ENCODE results near the gene PRDM16.

PRDM16 gene

DNA sequence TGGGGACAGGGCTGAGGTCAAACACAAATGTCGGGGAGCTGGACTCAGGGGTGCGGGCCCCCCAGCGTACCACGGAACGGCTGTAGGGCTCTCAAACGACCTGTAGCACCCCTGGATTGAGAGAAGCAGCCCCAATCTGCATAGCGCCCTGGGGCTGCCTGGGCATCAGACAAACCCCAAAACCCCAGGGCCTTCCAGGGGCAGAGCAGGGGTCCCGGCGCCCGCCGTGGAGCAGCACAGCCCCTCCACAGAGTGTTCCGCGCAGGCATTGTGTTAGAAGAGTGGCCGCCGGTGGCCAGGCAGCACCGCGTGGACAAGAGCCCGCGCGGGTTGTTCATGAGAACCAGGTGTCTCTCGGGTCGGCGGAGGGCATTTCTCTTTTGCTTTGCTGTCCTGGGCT lies 321.3 kb downstream of the PRDM16 start:
- DNase-seq: no peak

DNA sequence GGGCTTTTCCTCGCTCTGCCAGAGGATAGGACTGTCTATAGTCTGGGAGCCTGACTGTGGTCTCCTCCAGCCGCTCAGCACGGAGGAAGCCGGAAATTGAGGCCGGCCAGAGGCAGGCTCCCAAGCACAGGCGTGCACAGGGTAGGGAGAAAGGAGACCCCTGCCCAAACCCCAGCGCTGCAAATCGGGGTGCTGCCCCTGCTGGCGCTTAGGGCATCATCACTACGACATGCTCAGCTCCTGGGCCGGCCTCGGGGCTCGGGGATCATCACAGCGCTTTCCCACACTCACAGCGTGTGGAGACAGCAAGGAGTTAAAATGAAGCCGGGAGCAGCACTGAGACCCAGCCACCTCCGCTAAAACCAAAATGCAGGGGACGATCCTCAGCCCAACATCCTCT lies 322.7 kb downstream of the PRDM16 start:
- no peak for DNase-seq

DNA sequence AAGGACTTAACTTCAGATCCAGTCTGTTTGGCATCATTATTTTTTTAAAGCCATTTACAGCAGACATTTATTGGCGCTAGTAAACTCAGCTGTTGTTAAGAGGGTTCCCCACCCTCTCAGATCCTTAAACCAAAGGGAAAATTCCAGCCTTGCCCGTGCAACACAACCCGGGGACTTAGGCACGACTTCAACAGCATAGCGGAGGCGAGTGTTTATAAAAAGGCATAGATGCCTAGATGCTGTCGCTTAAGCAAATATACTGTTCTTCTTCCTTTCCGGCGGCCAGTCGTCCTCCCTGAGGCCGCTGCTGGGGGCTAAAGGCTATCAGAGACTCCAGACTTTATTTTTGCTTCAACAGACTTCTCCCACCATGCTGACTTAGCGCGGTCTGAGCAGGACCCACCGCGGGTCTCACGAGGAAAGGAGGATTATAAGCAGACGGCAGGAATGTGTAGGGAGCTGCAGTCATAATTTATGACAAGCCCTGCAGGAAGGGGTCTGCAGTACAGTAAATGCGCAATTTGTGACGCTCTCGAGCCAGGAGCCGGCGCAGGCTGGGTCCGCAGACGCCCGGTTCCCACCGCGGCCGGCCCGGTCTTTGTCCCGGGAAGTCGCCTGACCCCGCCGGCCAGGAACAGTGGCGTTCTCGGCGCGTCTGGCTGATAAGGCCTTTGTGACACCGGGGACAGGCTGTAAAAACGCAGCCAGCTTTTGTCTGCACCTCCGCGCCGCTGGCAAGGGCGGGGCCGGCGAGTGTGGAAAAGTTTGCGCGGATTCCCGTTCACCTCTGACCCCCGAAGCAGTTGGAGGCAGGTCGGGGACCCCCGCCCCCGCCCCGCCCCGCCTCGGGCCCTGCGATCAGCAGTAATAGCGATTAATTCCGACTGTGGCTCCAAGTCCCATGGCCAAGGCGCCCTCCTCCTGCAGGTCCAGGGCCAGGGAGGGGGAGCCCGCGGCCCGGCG lies 324.3 kb downstream of the PRDM16 start:
- no peak for DNase-seq

DNA sequence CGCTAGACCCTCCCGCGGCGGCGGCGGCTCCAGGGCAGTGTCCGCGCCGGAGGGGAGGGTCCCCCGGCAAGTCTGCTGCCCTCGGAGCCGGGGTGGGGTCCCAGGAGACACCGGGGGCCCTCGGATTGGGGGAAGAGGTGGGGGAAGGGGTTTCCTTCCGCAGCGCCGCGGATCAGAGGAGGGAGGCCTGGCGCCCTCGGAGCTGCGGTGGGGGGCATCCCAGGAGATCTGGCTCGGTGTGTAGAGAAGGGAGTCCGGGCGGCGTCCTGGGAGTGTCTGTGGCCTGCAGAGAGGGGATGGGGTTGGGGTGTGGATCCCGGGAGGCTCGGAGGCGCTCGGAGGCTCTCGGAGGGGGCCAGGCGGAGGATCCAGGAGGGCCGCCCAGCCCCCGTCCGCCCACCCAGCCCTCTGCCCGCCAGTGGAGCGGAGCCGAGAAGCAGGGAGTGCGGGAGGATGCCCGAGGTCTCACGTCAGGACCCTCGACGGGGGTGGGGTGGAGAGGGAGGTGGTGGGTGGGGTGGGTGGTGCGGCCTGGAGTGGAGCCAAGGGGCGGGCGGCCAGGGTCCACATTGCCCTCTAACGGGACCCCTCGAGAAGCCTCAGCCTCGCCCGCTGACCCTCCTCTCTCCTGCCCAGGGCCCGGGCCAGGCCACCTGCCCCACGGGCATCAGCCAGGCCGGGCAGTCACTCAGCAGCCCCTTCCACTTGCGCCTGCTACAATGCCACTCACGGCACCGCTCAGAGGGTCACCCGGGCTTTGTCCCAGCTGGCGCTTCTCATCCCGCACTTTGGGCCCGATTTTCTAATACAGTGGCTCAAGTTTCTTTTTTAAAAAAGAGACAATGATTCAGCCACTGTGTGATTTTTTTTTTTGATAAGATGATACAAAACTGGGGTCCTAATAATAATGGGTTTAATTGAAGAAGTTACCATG lies 325.3 kb downstream of the PRDM16 start:
- no peak for DNase-seq

DNA sequence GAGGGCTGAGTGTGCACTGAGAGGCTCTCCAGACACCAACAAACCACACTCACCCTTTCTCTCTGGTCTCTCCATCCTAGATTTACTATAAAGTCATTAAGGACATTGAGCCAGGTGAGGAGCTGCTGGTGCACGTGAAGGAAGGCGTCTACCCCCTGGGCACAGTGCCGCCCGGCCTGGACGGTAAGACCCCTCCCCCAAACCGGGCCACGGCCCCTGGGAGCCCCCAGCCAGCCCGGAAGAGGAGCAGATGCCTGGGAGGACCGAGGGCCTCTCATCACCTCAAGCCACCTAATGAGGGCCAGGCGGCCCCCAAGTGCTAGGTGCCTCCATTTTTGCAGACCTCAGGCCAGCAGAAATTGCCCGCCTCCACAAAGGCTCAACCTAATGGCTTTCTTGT lies 327.4 kb downstream of the PRDM16 start:
- no peak for DNase-seq

DNA sequence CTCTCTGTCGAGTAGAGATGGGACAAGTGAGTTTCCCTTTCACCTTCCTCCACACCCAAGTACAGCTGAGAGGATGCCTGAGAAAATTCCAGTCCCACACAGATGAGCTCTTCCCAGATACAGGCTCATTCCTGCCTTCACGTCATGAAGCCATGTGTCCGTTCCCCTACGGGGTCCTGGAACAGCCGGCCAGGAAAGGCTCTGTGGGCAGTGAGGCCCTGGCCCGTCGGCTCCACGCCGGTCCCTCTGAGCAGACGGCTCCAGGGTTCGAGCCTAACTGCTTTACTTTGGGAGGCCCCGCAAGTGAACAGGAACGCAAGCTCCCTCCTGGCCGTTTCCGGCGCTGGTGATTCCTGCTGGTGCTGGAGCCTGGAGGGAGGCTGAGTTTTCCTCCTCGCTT lies 328.3 kb downstream of the PRDM16 start:
- no peak for DNase-seq

DNA sequence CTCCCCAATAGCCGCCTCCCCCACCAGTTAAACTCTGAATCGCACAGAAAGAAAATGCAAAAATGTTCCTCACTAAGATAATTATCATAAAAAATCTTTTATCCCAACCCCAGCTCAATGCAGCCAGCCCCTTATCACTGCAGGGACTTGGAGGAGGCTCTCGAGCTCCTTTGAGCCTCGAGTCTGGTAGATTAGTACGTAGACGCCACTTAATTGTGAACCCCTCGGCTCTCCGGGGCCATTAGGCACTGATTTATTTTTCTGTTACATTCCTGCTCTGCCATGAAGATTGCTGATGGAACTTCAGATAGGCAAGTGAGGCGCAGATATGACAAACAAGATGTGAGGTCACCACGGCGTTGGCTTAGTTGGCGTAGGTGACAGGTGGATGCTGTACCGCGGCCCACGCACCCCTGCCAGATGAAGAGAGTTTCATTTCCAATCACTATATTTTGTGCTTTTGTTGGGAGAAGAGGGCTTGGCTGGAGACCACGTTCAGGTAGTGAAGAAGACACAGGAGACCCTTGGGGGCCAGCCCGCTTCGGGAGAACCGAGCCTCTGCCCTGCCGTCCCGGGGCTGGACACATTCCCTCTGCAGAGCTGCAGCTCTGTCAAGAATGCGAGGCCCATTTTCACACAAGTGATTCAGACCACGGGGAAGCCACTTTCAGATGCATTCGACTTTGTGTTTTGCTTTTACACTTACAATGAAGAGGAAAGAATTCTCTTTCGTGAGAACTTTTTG lies 329.6 kb downstream of the PRDM16 start:
- no peak for DNase-seq

DNA sequence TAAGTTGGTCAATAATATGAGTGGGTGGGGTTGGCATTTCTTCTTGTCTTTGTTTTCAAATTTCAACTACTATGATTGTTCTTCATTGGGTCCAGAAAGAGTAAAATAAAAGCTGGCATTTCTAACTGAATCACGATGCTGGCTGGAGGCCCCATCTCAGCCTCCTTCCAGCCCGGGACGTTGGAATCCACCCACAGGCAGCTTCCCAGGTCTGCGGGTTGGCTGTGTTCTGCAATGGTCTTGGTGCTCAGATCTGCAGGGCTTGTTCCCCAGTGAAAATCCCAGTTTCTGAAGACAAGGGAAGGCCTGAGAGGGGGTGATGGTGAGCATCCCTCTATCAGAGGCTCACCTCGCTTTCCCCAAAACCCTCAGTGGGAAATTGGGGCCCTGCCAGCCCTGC lies 330.7 kb downstream of the PRDM16 start:
- DNase-seq: no peak

DNA sequence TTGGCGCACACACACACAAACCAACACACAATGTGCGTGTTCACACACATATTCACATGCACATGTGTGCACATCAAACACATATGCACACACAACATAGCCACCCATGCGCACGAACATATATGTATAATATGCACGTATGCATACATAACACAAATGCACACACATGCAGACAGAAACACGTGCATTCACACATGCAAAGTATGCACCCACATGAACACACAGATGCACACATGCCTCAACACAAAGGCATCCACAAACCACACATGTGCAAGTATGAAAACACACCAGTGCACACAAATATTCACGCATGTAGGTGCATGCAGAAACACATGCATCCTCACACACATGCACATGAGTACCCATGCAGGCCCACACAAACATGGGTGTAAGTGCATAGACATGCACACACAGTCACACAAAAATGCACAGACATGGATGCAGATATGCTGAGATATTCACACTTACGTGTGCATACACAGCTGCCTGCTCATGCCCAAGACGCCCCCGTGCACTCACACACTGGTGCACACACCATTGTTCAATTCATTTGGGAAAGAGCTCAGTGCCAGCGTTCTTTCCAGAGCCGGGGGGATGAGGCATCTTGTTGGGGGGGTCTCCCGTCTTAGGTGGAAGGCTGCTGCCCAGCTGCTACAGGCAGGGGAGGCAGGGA lies 332.7 kb downstream of the PRDM16 start:
- no peak for DNase-seq

DNA sequence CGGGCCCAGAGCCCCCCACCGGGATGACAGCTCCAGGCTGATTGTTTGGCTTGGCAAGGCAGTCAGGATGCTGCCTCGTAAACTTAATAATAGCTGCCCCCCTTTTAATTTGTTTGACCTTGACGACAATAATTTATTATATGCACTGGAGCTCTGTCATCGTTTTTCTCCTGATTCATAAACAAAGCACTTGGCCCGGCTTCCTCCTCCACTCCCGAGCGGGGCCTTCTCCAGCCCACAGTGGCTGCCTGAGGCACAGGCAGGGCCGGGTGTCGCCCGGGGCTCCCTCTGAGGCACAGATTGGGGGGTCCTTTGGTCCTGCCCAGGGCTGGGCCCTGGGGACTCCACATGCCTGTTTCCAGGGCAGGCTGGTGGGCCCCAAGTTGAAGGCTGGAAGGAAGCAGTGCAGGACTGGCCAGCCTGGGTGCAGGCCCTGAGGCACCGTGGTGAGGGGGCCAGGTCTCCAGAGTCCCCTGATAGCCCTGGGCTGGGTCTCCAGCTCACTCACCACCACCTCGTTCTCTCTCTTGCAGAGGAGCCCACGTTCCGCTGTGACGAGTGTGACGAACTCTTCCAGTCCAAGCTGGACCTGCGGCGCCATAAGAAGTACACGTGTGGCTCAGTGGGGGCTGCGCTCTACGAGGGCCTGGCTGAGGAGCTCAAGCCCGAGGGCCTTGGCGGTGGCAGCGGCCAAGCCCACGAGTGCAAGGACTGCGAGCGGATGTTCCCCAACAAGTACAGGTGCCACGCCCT lies 333.4 kb downstream of the PRDM16 start:
- DNase-seq: no peak

DNA sequence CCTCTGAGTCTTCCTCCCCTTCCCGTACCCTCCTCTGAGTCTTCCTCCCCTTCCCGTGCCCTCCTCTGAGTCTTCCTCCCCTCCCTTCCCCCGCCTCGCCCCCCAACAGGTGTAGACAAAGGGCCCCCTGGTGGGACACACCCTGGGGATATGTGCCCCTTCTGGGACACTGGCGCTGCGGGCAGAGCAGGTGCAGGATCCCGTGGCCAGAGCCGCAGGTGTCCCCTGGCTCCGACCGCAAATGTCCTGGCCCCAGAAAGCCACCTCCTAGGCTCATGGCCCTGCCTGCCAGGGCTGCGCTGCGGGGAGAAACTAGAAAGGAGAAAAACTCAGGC lies 334.0 kb downstream of the PRDM16 start:
- DNase-seq: no peak

DNA sequence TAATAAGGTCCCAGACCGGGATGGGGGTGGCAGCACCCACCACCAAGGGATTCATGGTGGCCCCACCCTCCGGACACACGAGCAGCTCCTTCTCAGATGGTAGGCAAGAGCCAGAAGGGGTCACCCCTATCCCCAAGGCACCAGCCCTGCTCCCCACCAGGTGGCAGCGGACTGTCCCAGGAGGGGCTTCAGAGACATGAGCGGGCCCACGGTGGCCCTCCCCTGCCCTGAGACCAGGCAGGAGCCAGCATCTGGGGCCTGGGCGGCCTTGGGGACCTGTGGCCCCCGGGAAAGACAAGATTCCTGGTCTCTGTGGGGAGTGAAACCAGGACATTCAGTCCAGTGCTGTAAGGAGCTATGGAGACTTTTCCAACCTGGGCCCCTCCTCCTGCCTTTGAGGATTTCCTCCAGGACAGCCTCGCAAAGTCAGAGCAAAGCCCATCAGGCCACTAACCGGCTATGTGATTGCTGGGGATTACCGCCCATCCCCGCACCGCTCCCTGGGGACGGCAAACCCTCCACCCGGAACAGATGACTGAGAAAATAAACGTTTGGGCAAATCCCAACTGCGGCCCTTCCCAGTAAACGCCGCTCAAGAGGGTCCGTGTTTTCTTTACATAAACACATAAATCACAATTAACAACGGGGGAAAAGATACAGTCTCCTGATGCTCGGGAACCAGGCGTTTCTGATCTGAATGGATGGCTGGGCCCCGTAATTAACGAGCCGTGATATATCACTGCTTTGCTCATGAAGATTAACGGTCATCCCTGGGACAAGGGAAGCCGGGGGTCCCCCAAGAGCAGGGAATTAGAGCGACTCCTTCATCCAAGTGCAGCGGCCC lies 334.6 kb downstream of the PRDM16 start:
- DNase-seq: no peak

DNA sequence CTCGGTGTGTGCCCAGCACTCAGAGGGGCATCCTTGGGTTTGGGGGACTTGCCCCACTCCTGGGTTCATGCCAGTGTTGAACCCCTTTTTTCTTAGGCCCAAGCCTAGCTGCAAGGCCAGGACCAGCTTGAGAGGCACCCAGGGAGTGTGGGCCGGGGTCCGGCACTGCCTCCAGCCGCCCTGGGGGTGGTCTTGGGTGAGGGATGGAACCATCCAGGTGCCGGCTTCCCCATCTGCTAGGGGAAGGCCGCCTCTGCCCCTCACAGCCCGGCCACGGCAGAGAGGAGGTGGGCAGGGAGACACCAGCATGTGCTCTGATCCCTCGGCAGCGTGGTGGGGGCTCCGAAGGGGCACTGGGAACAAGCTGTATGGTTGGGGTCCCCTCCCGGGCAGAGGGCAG lies 335.3 kb downstream of the PRDM16 start:
- DNase-seq: no peak

DNA sequence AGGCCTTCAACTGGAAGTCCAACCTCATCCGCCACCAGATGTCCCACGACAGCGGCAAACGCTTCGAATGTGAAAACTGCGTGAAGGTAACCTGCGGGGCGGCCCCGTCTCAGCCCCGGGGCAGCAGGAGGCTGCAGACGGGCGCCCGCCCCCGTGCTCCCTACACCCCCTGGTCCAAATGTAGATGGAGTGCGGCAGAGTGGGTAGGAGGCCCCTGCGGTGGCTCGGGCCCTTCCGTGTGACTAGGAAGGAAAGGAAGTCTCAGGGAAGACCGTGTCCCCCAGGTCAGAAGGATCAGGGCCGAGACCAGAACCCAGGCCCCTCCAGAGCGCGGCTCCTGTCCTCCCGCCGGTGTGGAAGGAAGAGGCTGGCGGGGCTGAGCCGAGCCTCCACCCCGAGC lies 335.8 kb downstream of the PRDM16 start:
- no peak for DNase-seq

DNA sequence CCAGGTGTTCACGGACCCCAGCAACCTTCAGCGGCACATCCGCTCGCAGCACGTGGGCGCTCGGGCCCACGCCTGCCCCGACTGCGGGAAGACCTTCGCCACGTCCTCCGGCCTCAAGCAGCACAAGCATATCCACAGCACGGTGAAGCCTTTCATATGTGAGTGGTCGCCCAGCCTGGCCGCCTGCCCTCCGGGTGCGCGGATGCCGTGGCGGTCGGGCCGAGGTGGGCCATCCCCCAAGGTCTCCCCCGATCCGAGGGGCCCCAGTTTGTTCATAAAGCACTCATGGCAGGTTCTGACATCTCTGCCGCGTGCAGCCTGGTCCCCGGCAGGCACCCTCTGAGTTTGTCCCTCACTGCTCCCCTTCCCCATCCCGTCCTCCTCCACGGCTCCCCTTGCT lies 336.5 kb downstream of the PRDM16 start:
- DNase-seq: no peak

DNA sequence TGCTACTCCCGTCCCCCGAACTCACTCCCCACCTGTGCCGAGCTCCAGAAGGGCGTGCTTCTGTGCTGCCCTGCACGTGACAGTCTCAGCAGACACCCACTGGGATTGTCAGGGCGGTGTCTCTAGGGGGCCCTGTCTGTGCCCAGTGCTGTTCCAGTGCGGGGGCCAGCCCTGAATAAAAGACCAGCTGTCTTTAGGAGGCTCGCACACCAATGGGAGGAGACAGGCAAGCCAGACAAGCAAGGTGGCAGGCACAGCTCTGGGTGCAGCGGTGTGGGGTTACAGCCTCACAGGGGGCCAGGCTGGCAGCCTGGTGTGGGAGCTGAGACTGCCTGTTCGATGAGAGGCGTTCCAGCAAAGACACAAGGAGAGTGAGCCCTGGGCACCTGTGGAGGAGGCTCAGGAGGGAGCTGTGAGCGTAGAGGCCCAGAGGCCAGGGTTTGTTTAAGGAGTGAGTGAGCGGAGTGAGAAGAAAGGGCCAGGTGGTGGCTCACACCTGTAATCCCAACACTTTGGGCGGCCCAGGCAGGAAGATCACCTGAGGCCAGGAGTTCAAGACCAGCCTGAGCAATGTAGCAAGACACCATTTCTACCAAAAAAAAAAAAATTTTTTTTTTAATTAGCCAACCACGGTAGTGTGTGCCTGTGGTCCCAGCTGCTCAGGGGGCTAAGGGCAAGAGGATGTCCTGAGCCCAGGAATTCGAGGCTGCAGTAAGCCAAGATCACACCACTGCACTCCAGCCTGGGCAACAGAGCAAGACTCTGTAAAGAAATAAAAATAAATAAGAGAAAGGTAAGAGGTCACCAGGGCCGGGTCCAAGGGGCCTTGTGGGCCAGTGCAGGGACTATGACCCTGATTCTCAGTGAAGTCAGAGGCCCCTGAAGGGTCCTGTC lies 337.2 kb downstream of the PRDM16 start:
- no peak for DNase-seq

DNA sequence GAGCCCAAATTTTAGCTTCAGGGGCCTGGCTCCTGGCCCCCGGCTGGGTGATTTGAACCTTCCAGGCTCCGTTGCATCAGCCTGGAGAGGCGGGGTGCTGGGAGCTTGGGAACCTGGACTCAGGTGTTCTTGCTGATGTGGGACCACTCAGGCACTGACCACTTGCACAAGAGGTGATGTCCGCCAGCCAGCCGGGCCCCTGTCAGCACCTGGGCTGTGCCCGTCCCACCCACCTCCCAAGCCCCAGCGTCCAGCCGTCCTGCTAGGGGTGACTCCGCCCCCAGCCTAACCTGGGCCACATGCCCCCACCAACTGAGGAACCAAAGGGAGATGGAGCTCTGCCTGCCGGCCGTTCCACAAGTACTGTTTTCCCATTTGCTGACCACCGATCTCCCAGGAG lies 338.0 kb downstream of the PRDM16 start:
- DNase-seq: no peak

DNA sequence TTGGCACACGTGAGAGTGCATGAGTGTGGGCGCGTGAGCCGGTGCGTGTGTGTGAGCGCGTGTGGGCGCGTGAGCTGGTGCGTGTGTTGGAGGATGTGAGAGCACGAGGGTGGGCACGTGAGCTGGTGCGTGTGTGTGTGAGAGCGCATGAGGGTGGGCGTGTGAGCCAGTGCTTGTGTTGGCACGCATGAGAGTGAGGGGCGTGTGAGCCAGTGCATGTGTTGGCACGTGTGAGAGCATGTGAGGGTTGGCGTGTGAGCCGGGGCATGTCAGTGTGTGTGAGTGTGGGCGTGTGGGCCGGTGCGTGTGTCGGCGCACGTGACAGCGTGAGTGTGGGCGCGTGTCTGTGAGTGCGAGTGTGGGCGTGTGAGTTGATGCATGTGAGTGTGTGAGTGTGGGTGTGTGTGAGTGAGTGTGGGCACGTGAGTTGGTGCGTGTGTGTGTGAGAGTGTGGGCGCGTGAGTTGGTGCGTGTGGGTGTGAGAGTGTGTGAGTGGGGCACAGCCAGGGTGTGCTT lies 339.8 kb downstream of the PRDM16 start:
- no peak for DNase-seq

DNA sequence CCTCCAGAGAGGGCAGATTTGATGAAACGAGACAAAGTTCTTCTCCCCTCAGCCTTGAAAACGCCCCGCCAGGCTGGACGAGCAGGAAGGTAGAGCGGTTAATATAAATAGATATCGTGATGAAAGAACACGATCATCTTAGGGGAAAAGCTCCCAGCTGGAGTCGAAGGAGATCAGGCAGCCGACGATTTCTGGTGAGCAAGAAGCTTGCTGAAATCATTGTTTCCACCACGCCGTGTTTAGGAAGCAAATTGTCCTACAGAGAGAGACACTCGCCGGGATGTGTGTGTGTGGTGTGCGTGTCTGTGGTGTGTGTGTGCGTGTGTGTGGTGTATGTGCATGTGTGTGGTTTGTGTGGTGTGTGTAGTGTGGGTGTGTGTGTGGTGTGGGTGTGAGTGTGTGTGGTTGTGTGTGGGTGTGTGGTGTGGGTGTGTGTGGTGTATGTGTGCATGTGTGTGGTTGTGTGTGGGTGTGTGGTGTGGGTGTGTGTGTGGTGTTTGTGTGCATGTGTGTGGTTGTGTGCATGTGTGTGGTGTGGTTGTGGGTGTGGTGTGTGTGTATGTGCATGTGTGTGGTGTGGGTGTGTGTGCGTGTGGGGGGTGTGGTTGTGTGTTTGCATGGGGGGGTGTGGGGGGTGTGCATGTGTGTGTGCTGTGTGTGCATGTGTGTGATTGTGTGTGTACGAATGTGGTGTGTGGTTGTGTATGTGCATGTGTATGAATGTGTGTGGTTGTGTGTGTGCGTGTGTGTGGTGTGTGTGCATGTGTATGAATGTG lies 340.6 kb downstream of the PRDM16 start:
- no peak for DNase-seq

Measured in DMS53 (cell line).